NT2/D1 (cell line): ENCODE results near the gene OR10D3.

ENCODE experiments used
- SUZ12 ChIP-seq: IDR thresholded peaks from 2 replicates; pipeline ENCODE4 v1.6.1; 2011; ENCODE audit not compliant: insufficient read length, insufficient read depth; ENCODE audit errors: extremely low read depth
- ZNF274 ChIP-seq: IDR thresholded peaks from 2 replicates; pipeline ENCODE4 v1.6.1; 2011; ENCODE audit warnings: mild to moderate bottlenecking, low read depth, low read length

GRCh38 chr11:124200671-124201070 lies 17.5 kb downstream of the OR10D3 start:
- TF ChIP-seq SUZ12: no peak
- no peak for TF ChIP-seq ZNF274
